Natural killer cell (primary cell): ENCODE data around the gene NTRK2. TPM values are rescaled to one million over a fixed set of nuclear protein-coding genes. Genes with fewer than 3 reads are reported as not detected.

Experiments
- ATAC-seq, 3 donors: fragments of 150-1000 bp in 2 of 3; fragments of 200-7000 bp in 1 of 3; cut with Tn5 transposase; 1 replicate in 1 of 3; 2 replicates in 2 of 3; pipeline ENCODE4 v1.10.0; 2021; ENCODE audit warnings: mild to moderate bottlenecking in 2 of 3, moderate library complexity in 2 of 3
- DNase-seq, 2 donors: peaks; one replicate each; pipeline versions ENCODE4 v3.0.0 to v3.0.0-alpha.2; 2013 to 2021; ENCODE audit warnings: mixed read lengths in 1 of 2
- H3K27ac ChIP-seq: one replicate; pipeline ENCODE4 v1.5.1; 2013; ENCODE audit warnings: mild to moderate bottlenecking, low read length
- H3K27me3 ChIP-seq: one replicate; pipeline ENCODE4 v1.6.1; 2013; ENCODE audit warnings: low read length; ENCODE audit not compliant: control insufficient read depth, insufficient read depth
- H3K36me3 ChIP-seq: one replicate; pipeline ENCODE4 v1.6.1; 2013; ENCODE audit warnings: low read length; ENCODE audit not compliant: control insufficient read depth, insufficient read depth
- H3K4me1 ChIP-seq: one replicate; pipeline ENCODE4 v1.6.1; 2013; ENCODE audit warnings: low read length; ENCODE audit not compliant: control insufficient read depth, insufficient read depth
- H3K4me3 ChIP-seq: one replicate; pipeline ENCODE4 v1.5.1; 2013; ENCODE audit warnings: low read length
- H3K9me3 ChIP-seq: one replicate; pipeline ENCODE4 v1.6.1; 2013; ENCODE audit warnings: low read length; ENCODE audit not compliant: control insufficient read depth, insufficient read depth
- H3K27ac Mint-ChIP-seq, 2 donors: one replicate each; pipeline ENCODE4 v1.8.0; 2022; ENCODE audit warnings: mild to moderate bottlenecking in 2 of 2, mixed read lengths in 2 of 2, moderate library complexity in 1 of 2
- H3K27me3 Mint-ChIP-seq, 2 donors: one replicate each; pipeline ENCODE4 v1.8.0; 2022; ENCODE audit warnings: low read depth in 2 of 2, mixed read lengths in 2 of 2
- H3K36me3 Mint-ChIP-seq: one replicate; pipeline ENCODE4 v1.8.0; 2022; ENCODE audit warnings: mixed read lengths
- H3K4me1 Mint-ChIP-seq, 2 donors: one replicate each; pipeline ENCODE4 v1.8.0; 2022; ENCODE audit warnings: mixed read lengths in 2 of 2
- H3K4me3 Mint-ChIP-seq: one replicate; pipeline ENCODE4 v1.8.0; 2022; ENCODE audit warnings: mild to moderate bottlenecking, moderate library complexity, mixed read lengths
- H3K9me3 Mint-ChIP-seq, 2 donors: one replicate each; pipeline ENCODE4 v1.8.0; 2022; ENCODE audit warnings: mixed read lengths in 2 of 2
- CTCF ChIP-seq: fragments of 200-600 bp; IDR thresholded peaks from one replicate; pipeline ENCODE4 v1.8.0; 2022; ENCODE audit warnings: antibody characterized with exemption
- WGBS: methylation state at CpG from one replicate; pipeline ENCODE4 v1.1.7; 2013; ENCODE audit warnings: missing lambda C conversion rate; ENCODE audit not compliant: insufficient coverage; 5-methylcytosine and 5-hydroxymethylcytosine counted together
- intact Hi-C: fragments of 100-400 bp; cut with micrococcal nuclease; formaldehyde crosslinking; loops from one replicate; pipeline ENCODE4 v1.14.2; 2022
- total RNA-seq, 4 donors: library from RNA; stranded (reverse); fragments of 120-200 nt in 1 of 4; gene quantifications; one replicate each; pipeline versions ENCODE4 v1.2.3 to v1.2.4, GENCODE V29; 2013 to 2022

The NTRK2 gene
- total RNA-seq, 3 donors from 2014 or later (not counting 1 experiment from before 2014, with no cell fraction given) = 0.08 TPM; not detected in 2

GRCh38 chr9:84738353-84738752 lies 68.8 kb downstream of the NTRK2 start:
- ATAC-seq (no peak), DNase-seq (no peak)
- intact Hi-C loops = no loop called here
- H3K36me3 Mint-ChIP-seq = no peaks in the 10 kb centered on the region
- H3K9me3 ChIP-seq = no peaks in the 10 kb centered on the region
- no CpG with 5 or more reads among the region's 1 CpG for WGBS
- H3K4me1 Mint-ChIP-seq = no peaks in the 10 kb centered on the region
- no peak overlapping the region for H3K27ac Mint-ChIP-seq
- H3K4me1 ChIP-seq = no peaks in the 10 kb centered on the region
- H3K27me3 Mint-ChIP-seq = peaks cover 10 to 20% of the 10 kb centered on the region in 2 donors
- no peak overlapping the region for H3K4me3 Mint-ChIP-seq
- no peaks in the 10 kb centered on the region for H3K36me3 ChIP-seq
- no peaks in the 10 kb centered on the region for H3K9me3 Mint-ChIP-seq
- no peak for TF ChIP-seq CTCF
- H3K27ac ChIP-seq = no peak overlapping the region
- no peaks in the 10 kb centered on the region for H3K27me3 ChIP-seq
- H3K4me3 ChIP-seq = no peak overlapping the region

- H3K27me3 ChIP-seq = no peaks in the 10 kb centered on the region
- ATAC-seq (no peak), DNase-seq (no peak)
- Mint-ChIP-seq H3K4me3 (no peak overlapping the region), H3K9me3 (no peaks in the 10 kb centered on the region), H3K27me3 (peaks cover 2 to 20% of the 10 kb centered on the region in 2 donors), H3K4me1 (no peaks in the 10 kb centered on the region), H3K27ac (no peak overlapping the region), H3K36me3 (no peaks in the 10 kb centered on the region)
- H3K4me3 ChIP-seq = no peak overlapping the region
- H3K4me1 ChIP-seq = no peaks in the 10 kb centered on the region
- no peaks in the 10 kb centered on the region for H3K36me3 ChIP-seq
- no peaks in the 10 kb centered on the region for H3K9me3 ChIP-seq
- no peak overlapping the region for H3K27ac ChIP-seq
- no peak for TF ChIP-seq CTCF
- 85% methylated on average over 4 of the region's 4 CpGs for WGBS
- intact Hi-C loops = no loop called here
Measured at GRCh38 chr9:84742261-84742660, 72.7 kb downstream of the NTRK2 start.

- intact Hi-C loops = no loop called here
Measured at GRCh38 chr9:84744195-84744594, 74.7 kb downstream of the NTRK2 start.

More at GRCh38 chr9:84744195-84744594, 74.7 kb downstream of the NTRK2 start:
- H3K36me3 ChIP-seq = no peaks in the 10 kb centered on the region
- no peaks in the 10 kb centered on the region for H3K27me3 ChIP-seq
- Mint-ChIP-seq H3K36me3 (no peaks in the 10 kb centered on the region), H3K9me3 (no peaks in the 10 kb centered on the region), H3K27ac (no peak overlapping the region), H3K4me3 (no peak overlapping the region), H3K4me1 (no peaks in the 10 kb centered on the region), H3K27me3 (peaks cover 6 to 9% of the 10 kb centered on the region in 2 donors)
- H3K27ac ChIP-seq = no peak overlapping the region
- no peak overlapping the region for H3K4me3 ChIP-seq
- no peaks in the 10 kb centered on the region for H3K9me3 ChIP-seq
- H3K4me1 ChIP-seq = no peaks in the 10 kb centered on the region
- DNase-seq (no peak), ATAC-seq (no peak)
- WGBS = 78% methylated on average over 7 of the region's 7 CpGs
- TF ChIP-seq CTCF = no peak
